Stimulated activated CD4-positive, alpha-beta T cell treated with anti-CD3 and anti-CD28 coated beads, TNF-alpha, amount 100 ng/mL, for 1 hour (primary cell): ENCODE measurements around the gene FRAS1.
"Not testable (repeated sequence)": the region's sequence is repeated elsewhere in the genome, so short reads cannot be mapped to it uniquely, and the experiment has no call there.

Experiments used
- DNase-seq, 3 donors: peaks; one replicate each; pipeline ENCODE4 v3.0.0-alpha.2; 2020; ENCODE audit warnings: low read depth in 3 of 3, low spot score in 1 of 3

The FRAS1 gene

DNA sequence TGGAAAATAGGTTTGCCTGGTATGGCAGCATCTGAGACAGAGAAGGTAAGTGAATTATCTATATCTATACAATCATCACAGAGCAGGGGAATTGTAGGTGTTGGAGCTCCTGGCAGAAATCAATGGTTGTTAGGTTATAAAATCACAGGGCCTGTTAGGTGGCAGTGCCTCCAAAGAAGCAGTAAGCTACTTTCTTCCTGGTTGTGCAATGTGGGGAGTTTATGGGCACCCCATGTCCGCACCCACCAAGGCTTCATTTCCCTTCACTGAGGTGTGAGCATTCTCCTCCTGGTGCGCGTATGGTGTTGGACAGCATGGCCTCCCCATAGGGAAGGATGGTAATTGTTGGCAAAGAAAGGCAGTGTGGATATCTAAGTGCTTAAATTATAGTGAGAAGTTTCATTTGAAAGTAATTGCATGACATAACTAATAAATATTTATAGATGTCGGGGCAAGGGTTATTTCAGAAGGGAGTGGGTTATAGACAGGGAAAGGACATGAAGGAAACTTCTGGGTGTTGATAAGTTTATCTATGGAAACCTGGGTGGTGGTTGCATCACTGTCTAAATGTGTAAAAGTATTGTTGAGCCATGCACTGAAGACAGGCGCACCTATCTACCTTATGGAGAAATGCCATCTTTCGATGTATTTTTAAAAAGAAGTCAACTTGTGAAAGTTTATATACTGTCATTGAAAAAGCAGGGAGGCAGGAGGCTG lies 153.7 kb downstream of the FRAS1 start:
- DNase-seq, result no peak

GRCh38 chr4:78213218-78213617 lies 156.1 kb downstream of the FRAS1 start:
- no peak for DNase-seq

- DNase-seq, result no peak
These were observed 157.0 kb downstream of the FRAS1 start for GRCh38 chr4:78214078-78214477.

DNA sequence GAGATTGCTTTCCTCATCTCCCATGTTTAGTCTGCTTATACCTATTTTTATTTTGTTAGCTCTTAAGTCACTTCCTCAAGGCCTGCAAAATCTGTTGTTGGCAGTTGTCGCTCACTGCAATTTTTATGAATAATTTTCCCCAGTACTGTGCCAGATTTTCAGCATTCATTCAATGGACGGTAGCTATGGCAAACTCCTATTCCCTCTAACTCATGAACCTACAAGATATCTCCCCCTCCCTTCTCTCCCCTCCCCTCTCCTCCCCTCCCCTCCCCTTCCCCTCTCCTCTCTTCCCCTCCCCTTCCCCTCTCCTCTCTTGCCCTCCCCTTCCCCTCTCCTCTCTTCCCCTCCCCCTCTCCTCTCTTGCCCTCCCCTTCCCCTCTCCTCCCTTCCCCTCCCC lies 160.4 kb downstream of the FRAS1 start:
- no peak for DNase-seq

DNA sequence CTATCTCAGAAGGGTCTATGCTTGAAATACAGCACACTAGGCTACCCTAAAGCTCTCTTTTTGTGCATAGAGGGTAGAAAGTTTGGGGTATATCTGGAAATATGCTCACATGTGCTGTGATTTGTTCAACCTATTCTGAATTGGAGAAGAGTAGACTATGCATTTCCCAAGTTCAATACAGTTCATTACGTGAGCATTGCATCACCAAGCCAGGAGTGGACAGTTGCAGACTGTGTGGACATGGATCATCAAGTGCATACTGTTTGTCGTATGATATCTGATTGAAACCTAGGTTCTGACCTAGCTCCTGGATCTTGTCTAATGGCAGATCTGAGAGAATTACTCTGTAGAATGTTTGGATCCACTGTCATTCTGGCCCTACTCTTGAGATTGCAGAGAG lies 161.1 kb downstream of the FRAS1 start:
- no peak for DNase-seq

DNA sequence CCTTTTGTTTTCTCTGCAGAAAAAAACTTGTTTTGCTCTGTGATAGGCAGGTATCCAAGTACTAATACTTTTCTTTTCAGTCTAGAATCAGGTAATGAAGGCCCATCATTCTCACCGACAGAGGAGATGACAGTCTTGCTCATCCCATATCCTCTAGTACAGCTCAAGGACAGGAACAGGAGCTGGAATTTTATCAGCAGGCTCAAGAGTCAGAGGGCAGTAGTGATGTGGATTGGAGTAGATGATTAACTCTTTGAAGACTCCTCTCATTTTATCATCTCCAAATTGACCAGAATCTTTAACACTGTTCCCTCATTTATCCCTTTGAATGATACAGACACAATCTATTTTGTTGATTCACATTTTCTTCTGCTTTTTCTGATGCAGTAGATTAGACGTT lies 162.7 kb downstream of the FRAS1 start:
- no peak for DNase-seq

DNA sequence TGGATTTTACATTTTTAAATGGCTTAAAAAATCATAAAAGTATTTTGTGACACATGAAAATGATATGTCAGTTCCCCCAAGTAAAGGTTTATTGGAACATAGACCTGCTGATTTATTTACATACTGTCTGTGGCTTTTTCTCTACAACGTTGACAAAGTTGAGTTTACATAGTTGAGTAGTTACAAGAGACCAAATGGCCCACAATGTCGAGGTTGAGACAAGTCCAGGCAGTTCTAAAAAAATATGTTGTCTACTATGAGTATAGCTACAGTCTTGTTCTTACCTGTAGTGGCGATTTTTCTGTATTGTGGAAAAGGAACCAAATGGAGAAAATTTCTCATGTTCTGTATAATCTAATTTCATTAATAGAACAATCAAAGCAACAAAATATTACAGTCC lies 163.2 kb downstream of the FRAS1 start:
- DNase-seq, result no peak

- DNase-seq, result no peak
These were observed 165.6 kb downstream of the FRAS1 start for GRCh38 chr4:78222575-78223186.

DNA sequence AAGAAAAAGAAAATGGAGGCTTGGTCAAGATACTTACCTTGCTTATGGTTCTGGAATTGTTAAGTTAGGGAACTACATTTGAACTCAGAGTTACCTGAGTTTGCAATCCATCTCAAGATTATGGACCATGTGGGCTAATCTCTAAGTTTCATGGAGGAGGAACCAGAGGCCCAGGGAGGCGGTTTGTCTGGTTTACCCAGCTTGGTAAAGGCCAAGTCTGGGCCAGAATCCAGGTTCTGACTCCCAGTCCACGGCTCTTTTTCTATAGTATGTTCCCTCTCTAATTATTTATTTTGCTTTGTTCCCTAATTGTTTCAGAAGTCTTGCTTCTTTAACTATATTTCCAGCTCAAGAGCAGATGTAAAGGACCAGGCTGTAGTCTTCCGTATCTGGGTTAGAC lies 168.1 kb downstream of the FRAS1 start:
- no peak for DNase-seq

GRCh38 chr4:78226279-78226678 lies 169.2 kb downstream of the FRAS1 start:
- no peak for DNase-seq

GRCh38 chr4:78227411-78228057 lies 170.4 kb downstream of the FRAS1 start:
- no peak for DNase-seq

DNA sequence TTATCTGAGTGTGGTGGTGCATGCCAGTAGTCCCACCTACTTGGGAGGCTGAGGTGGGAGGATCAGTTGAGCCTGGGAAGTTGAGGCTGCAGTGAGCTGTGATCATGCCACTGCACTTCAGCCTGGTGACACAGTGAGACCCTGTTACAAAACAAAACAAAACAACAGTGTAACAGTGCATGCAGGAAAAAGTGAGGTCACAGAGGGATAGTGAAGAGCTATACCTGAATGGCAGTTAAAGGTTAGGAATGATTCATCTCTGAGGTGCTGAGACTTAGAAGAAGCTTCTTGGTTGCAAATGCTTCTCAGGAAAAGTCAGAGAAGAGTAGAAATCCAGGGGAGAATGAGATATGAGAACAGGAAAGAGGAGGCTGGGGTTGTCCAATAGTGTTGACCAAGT lies 178.7 kb downstream of the FRAS1 start:
- DNase-seq, result no peak

DNA sequence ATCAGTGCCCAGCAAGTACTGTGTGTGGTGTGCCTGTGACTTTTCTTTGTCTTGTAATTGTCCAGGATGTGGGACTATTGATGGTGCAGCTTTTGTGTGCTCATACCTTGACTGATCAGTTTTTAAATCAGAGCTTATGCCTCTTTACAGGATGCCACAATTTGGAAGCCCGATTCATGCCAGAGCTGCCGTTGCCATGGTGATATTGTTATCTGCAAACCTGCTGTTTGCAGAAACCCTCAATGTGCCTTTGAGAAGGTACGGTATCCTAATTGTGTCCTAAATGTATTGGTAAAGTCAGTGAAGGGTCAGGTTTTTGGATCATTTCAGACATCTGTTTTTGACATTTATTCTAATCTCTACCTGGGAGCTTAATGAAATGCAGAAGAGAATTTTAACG lies 180.2 kb downstream of the FRAS1 start:
- no peak for DNase-seq

GRCh38 chr4:78242071-78242470 lies 184.9 kb downstream of the FRAS1 start:
- no peak for DNase-seq

- DNase-seq, result no peak
These were observed 187.8 kb downstream of the FRAS1 start for GRCh38 chr4:78244705-78245485.

DNA sequence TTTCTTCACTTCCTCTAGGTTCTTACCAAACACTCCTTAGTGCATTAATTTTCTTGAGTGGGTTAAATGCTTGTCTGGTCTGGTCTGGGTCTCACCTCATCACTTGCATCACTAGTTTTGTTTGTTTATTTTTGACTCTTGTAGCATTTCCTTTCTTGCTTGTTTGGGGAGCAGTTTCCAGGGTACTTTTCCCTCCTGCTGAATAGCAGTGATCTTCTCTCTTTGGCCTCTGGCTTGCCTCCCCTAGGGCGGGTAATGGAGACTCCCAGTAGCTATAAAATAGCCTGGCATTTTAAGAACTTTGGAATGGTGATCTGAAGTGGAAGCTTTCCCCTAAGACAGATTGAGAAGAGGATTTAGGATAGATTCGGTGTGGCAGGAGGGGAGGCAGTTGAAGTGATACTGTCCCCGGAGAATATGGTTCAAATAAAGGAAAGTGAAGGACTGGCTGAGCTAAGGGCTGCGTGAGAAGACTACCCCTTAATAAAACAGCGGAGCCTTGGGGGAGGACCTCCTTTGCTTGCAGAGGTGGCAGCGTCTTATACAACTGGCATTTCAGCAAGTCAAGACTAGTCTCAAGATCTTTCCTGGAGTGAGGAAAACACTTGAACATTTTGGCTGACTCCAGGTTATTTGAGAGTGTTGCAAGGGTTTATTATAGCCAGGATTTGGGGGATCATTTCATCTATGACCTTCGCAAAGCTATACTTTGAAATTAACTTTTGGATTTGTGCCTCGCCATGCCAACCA lies 190.6 kb downstream of the FRAS1 start:
- no peak for DNase-seq

- DNase-seq, result no peak
These were observed 193.4 kb downstream of the FRAS1 start for GRCh38 chr4:78250500-78250899.

DNA sequence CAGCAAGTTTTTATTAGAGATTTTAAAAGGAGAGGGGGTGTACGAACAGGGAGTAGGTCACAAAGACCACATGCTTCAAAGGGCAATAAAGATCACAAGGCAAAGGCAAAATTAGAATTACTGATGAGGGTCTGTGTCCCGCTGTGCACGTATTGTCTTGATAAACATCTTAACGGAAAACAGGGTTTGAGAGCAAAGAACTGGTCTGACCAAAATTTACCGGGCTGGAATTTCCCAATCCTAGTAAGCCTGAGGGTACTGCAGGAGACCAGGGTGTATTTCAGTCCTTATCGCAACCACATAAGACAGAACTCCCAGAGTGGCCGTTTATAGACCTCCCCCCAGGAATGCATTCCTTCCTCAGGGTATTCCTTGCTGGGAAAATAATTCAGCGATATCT lies 195.7 kb downstream of the FRAS1 start:
- DNase-seq, result not testable (repeated sequence)

DNA sequence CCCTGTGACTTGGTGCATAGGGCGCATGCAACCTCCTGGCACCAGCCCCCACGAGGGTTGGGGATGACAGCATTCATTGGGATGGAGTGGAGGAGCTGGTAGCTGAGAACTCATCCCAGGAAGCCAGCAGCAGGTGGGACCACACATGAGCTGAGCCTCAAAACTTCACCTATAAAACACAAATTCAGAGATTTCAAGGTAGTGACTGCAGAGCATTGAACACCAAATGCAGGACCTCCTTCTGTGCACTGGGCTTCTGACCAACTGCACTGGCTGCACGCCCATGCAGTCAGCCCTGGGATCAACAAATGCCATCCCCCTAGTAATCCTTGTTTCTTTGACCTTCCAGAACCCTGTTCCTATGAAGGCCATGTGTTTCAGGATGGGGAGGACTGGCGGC lies 197.8 kb downstream of the FRAS1 start:
- no peak for DNase-seq

- DNase-seq, result no peak
These were observed 207.9 kb downstream of the FRAS1 start for GRCh38 chr4:78265006-78265405.

DNA sequence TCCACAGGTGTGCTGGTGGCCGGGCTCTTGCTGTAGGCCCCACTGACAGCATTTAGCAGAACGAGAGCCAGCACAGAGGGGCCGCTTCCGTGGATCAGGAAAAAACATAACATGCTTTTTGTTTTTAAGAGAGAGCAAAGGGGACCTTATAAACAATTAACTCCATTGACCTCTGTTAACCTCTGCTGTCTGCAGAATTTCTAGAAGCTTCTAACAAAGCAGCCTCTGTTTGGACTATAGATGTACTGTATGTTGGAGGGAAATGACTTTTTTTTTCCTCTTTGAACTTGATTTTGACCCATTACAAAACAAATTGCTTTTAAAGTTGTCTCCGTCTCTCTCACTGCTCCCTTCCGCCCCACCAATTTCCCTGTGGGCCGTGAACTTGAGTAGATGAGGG lies 210.7 kb downstream of the FRAS1 start:
- no peak for DNase-seq
